ENCODE results near the gene PARD3B. TPM values are rescaled to one million over a fixed set of nuclear protein-coding genes. Genes with fewer than 3 reads are reported as not detected.

Gene PARD3B
- total RNA-seq, 4 donors from 2014 or later = 21.8 to 85.6 (median 36.1) TPM

GRCh38 chr2:204670124-204670523 lies 124.8 kb downstream of the PARD3B start:
- no peaks in the 10 kb centered on the region for H3K9me3 ChIP-seq
- intact Hi-C loops (cut with DNase I; ENCODE audit: low total_unique reads) = no loop called here
- no peaks in the 10 kb centered on the region for H3K4me1 ChIP-seq
- H3K36me3 ChIP-seq = no peaks in the 10 kb centered on the region
- TF ChIP-seq POLR2A (IDR thresholded peaks at IDR 0.05) = no peak
- TF ChIP-seq CTCF (IDR thresholded peaks at IDR 0.05) = no peak
- no peak overlapping the region for H3K4me3 ChIP-seq
- H3K27ac ChIP-seq = no peak overlapping the region
- DNase-seq = no peak
- H3K27me3 ChIP-seq = no peaks in the 10 kb centered on the region

- no peaks in the 10 kb centered on the region for H3K9me3 ChIP-seq
- no peak overlapping the region for H3K4me3 ChIP-seq
- H3K4me1 ChIP-seq = no peaks in the 10 kb centered on the region
- H3K36me3 ChIP-seq = no peaks in the 10 kb centered on the region
- no peak for TF ChIP-seq POLR2A (IDR thresholded peaks at IDR 0.05)
- no peak for TF ChIP-seq CTCF (IDR thresholded peaks at IDR 0.05)
- H3K27ac ChIP-seq = no peak overlapping the region
- no peaks in the 10 kb centered on the region for H3K27me3 ChIP-seq
- no peak for DNase-seq
- intact Hi-C loops (cut with DNase I; ENCODE audit: low total_unique reads) = no loop called here
Measured at GRCh38 chr2:204670756-204671155, 125.5 kb downstream of the PARD3B start.

- intact Hi-C loops (cut with DNase I; ENCODE audit: low total_unique reads) = no loop called here
- Histone ChIP-seq H3K9me3 (no peaks in the 10 kb centered on the region), H3K4me3 (no peak overlapping the region), H3K27me3 (no peaks in the 10 kb centered on the region), H3K36me3 (no peaks in the 10 kb centered on the region), H3K4me1 (no peaks in the 10 kb centered on the region), H3K27ac (no peak overlapping the region)
- no peak for TF ChIP-seq POLR2A (IDR thresholded peaks at IDR 0.05)
- no peak for TF ChIP-seq CTCF (IDR thresholded peaks at IDR 0.05)
- DNase-seq = no peak
Measured at GRCh38 chr2:204672772-204673171, 127.5 kb downstream of the PARD3B start.

GRCh38 chr2:204673877-204674276 lies 128.6 kb downstream of the PARD3B start:
- Histone ChIP-seq H3K27ac (no peak overlapping the region), H3K4me3 (no peak overlapping the region), H3K4me1 (no peaks in the 10 kb centered on the region), H3K9me3 (no peaks in the 10 kb centered on the region), H3K36me3 (no peaks in the 10 kb centered on the region), H3K27me3 (no peaks in the 10 kb centered on the region)
- TF ChIP-seq CTCF (IDR thresholded peaks at IDR 0.05) = no peak
- no peak for TF ChIP-seq POLR2A (IDR thresholded peaks at IDR 0.05)
- DNase-seq = no peak
- intact Hi-C loops (cut with DNase I; ENCODE audit: low total_unique reads) = no loop called here

- no peaks in the 10 kb centered on the region for H3K9me3 ChIP-seq
- H3K36me3 ChIP-seq = no peaks in the 10 kb centered on the region
- intact Hi-C loops (cut with DNase I; ENCODE audit: low total_unique reads) = no loop called here
- H3K4me1 ChIP-seq = no peaks in the 10 kb centered on the region
- no peak overlapping the region for H3K27ac ChIP-seq
- no peak overlapping the region for H3K4me3 ChIP-seq
- TF ChIP-seq CTCF (IDR thresholded peaks at IDR 0.05) (no peak), POLR2A (IDR thresholded peaks at IDR 0.05) (no peak)
- no peaks in the 10 kb centered on the region for H3K27me3 ChIP-seq
- no peak for DNase-seq
Measured at GRCh38 chr2:204678031-204678430, 132.8 kb downstream of the PARD3B start.
